Measurements from ENCODE around the gene CCR2.

DNA sequence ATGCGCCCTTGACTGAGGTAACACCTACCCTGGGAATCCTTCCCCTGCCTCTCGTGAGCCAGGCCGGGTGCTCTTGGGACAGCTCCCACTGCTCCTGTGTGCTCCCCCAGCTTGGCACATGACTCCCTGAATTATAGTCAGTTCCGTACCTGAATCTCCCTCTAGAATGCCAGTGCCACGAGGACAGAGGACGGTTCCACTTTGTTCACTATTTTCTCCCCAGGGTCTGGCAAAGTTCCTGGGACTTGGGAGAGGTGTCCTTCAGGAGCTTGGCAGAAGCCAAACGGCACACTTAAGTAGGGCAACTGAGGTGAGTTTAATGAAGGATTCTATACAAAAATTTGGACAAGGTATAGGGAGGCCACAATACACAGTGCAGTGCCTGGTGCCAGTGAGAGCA, 43.2 kb downstream of the CCR2 start:
- TF ChIP-seq, protein P1, sequence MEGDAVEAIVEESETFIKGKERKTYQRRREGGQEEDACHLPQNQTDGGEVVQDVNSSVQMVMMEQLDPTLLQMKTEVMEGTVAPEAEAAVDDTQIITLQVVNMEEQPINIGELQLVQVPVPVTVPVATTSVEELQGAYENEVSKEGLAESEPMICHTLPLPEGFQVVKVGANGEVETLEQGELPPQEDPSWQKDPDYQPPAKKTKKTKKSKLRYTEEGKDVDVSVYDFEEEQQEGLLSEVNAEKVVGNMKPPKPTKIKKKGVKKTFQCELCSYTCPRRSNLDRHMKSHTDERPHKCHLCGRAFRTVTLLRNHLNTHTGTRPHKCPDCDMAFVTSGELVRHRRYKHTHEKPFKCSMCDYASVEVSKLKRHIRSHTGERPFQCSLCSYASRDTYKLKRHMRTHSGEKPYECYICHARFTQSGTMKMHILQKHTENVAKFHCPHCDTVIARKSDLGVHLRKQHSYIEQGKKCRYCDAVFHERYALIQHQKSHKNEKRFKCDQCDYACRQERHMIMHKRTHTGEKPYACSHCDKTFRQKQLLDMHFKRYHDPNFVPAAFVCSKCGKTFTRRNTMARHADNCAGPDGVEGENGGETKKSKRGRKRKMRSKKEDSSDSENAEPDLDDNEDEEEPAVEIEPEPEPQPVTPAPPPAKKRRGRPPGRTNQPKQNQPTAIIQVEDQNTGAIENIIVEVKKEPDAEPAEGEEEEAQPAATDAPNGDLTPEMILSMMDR (IDR thresholded peaks at IDR 0.05): no peak
- no peak for TF ChIP-seq EP300 (IDR thresholded peaks at IDR 0.05)

Measured in suprapubic skin (tissue), 3 donors.